Transverse colon (tissue), 4 donors: ENCODE data around the gene ARFGAP3. TPM values are rescaled to one million over a fixed set of nuclear protein-coding genes. Genes with fewer than 3 reads are reported as not detected.
"Not testable (repeated sequence)": the region's sequence is repeated elsewhere in the genome, so short reads cannot be mapped to it uniquely, and the experiment has no call there.

Experiments
- DNase-seq: peaks from one replicate; pipeline ENCODE4 v3.0.0-alpha.2; 2019
- H3K27ac ChIP-seq, 4 donors: fragments of 200-600 bp; sonication (generic); 2 replicates each; pipeline ENCODE4 v1.5.1; 2016 to 2018; ENCODE audit warnings: inconsistent platforms in 4 of 4
- H3K27me3 ChIP-seq: fragments of 200-600 bp; sonication (generic); 2 replicates; pipeline ENCODE4 v1.5.1; 2017; ENCODE audit warnings: inconsistent platforms
- H3K36me3 ChIP-seq, 4 donors: fragments of 200-600 bp; sonication (generic); 2 replicates each; pipeline ENCODE4 v1.5.1; 2017 to 2019; ENCODE audit warnings: inconsistent platforms in 4 of 4
- H3K4me1 ChIP-seq, 4 donors: fragments of 200-600 bp; sonication (generic); 2 replicates each; pipeline ENCODE4 v1.5.1; 2017 to 2020; ENCODE audit warnings: inconsistent platforms in 4 of 4
- H3K4me3 ChIP-seq, 4 donors: fragments of 200-600 bp; sonication (generic); 1 replicate in 1 of 4; 2 replicates in 3 of 4; pipeline versions ENCODE4 v1.5.1 to v1.6.1; 2017 to 2019; ENCODE audit warnings: inconsistent platforms in 4 of 4
- H3K9me3 ChIP-seq, 2 donors: fragments of 200-600 bp; sonication (generic); 2 replicates each; pipeline ENCODE4 v1.5.1; 2017 to 2019; ENCODE audit warnings: inconsistent platforms in 2 of 2
- EP300 ChIP-seq: sonication (generic); formaldehyde crosslinking; IDR thresholded peaks from one replicate; pipeline ENCODE4 v1.6.1; 2017; ENCODE audit warnings: antibody characterized with exemption, low read depth
- POLR2A ChIP-seq: fragments of 450-650 bp; IDR thresholded peaks from one replicate; pipeline ENCODE4 v1.6.1; 2016; ENCODE audit warnings: antibody characterized with exemption, mild to moderate bottlenecking, moderate library complexity
- POLR2AphosphoS5 ChIP-seq, 3 donors: sonication (generic); formaldehyde crosslinking; IDR thresholded peaks; one replicate each; pipeline ENCODE4 v1.6.1; 2016; ENCODE audit warnings: antibody characterized with exemption in 3 of 3
- WGBS, 2 donors: methylation state at CpG; one replicate each; pipeline ENCODE4 v1.1.5; 2018; ENCODE audit warnings: low coverage in 1 of 2; 5-methylcytosine and 5-hydroxymethylcytosine counted together
- in situ Hi-C, 4 donors: fragments of 200-750 bp; cut with MboI; loops; one replicate each; pipeline versions ENCODE4 v1.15.0 to v1.15.1; 2017; ENCODE audit warnings: low sequenced_read_pairs in 3 of 4, low pct_ligation_motif_present in 1 of 4, low pct_unique_long_range_greater_than_20kb in 1 of 4
- intact Hi-C: fragments of 100-400 bp; cut with DNase I; formaldehyde crosslinking; loops from one replicate; pipeline ENCODE4 v1.15.1; 2023; ENCODE audit warnings: low total_unique reads
- total RNA-seq, 4 donors: library from RNA; depleted of rRNA; stranded (reverse); fragments of >200 nt; gene quantifications; one replicate each; pipeline ENCODE4 v1.1.0, GENCODE V29; 2016
- TF ChIP-seq, protein P1 (sequence below), 5 experiments: fragments of 200-600 bp in 3 of 5; fragments of 450-650 bp in 2 of 5; sonication (generic) in 3 of 5; IDR thresholded peaks; 1 replicate in 2 of 5; 2 replicates in 3 of 5; pipeline ENCODE4 v1.5.1; 2016 to 2017; ENCODE audit warnings: antibody characterized with exemption in 5 of 5, inconsistent platforms in 3 of 5, mild to moderate bottlenecking in 2 of 5, moderate library complexity in 1 of 5

ARFGAP3 gene
- total RNA-seq, 4 donors from 2014 or later, result 24.3 to 43.5 (median 33.3) TPM

DNA sequence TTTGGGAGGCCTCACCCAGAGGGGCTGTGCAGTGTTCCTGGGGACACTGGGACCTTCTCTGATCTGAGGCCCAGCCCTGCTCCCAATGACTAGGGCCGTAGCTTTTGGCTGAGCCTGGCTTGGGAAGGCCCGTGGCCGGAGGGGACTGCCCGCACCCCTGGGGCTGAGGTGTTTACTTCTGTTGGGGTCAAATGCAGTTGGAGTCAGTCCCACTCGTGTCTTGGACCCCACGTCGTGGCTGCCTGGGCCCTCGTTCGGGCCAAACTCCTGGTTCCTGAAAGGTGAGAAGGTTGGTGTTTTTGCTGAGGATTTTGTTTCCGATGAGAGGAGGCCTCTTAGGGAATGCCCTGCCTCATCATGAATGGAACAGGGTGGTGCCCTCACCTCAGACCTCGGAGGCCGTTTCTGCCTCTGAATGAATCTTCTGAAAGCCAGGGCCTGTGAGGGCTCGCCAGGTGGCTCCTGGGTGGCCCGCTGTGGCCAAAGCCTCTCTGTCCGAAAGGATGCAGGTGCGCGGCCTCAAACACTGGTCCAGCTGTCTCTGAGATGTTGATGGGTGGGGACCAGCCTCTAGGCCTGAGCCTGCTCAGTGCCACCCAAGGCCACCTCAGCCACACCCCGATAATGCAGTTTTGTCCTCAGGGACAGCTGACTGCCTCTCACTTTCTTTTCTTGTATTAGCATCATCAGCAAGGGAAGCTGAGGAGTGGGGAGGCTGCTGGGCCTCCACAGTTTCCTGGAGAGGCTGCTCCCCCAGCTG lies 96.1 kb downstream of the ARFGAP3 start:
- intact Hi-C loops, result no loop called here
- Histone ChIP-seq H3K36me3 (no peaks in the 10 kb centered on the region), H3K9me3 (no peaks in the 10 kb centered on the region), H3K4me3 (no peak overlapping the region), H3K27me3 (no peaks in the 10 kb centered on the region), H3K27ac (no peak overlapping the region), H3K4me1 (no peaks in the 10 kb centered on the region)
- peak; percentile 20 for DNase-seq
- TF ChIP-seq EP300 (no peak), POLR2A (no peak), POLR2AphosphoS5 (IDR thresholded peaks at IDR 0.05) (no peak)
- TF ChIP-seq, protein P1, sequence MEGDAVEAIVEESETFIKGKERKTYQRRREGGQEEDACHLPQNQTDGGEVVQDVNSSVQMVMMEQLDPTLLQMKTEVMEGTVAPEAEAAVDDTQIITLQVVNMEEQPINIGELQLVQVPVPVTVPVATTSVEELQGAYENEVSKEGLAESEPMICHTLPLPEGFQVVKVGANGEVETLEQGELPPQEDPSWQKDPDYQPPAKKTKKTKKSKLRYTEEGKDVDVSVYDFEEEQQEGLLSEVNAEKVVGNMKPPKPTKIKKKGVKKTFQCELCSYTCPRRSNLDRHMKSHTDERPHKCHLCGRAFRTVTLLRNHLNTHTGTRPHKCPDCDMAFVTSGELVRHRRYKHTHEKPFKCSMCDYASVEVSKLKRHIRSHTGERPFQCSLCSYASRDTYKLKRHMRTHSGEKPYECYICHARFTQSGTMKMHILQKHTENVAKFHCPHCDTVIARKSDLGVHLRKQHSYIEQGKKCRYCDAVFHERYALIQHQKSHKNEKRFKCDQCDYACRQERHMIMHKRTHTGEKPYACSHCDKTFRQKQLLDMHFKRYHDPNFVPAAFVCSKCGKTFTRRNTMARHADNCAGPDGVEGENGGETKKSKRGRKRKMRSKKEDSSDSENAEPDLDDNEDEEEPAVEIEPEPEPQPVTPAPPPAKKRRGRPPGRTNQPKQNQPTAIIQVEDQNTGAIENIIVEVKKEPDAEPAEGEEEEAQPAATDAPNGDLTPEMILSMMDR (IDR thresholded peaks at IDR 0.05), result no peak
- in situ Hi-C loops, result no loop called here
- WGBS, 2 donors, result 82% methylated on average over 16 of the region's 18 CpGs; no CpG with 5 or more reads in 1 of the 2 donors

DNA sequence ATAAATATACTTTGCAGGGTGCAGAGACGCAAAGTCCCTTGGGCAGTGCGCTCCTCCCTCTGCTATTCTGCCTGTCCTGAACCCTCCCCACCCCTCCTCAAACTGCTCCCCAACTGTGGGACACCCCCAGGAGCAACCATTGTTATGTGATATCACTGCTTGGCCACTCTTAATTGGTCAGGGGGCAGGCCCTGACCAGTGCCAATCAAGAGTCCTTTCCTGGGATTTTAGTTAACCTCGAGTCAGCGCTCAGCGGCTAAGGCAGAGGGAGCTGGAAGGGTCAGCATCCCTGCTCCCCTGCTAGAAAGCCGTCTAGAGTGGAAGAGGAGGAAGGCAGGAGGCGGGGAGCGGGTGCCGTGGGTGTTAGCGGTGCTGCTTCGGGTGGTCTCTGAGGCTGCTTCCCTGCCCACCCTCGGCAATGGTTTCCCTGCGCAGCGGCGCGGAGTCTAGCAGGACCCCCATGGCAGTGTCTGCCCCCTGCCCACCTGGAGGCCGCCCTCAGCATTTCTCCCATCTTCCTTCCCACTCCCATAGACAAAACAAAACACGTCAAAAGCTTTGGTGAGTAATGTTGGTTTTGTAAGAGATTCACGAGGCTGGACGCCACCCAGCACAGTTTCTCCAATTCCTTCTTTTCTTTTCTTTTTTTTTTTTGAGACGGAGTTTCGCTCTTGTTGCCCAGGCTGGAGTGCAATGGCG lies 98.0 kb downstream of the ARFGAP3 start:
- 89 to 91% methylated on average over 3 to 23 of the region's 23 CpGs for WGBS, 2 donors
- DNase-seq, result no peak
- no peak overlapping the region for H3K27ac ChIP-seq
- no peaks in the 10 kb centered on the region for H3K27me3 ChIP-seq
- H3K4me1 ChIP-seq, result no peaks in the 10 kb centered on the region
- TF ChIP-seq POLR2AphosphoS5 (IDR thresholded peaks at IDR 0.05), result no peak
- TF ChIP-seq EP300, result no peak
- TF ChIP-seq, protein P1 (IDR thresholded peaks at IDR 0.05), result no peak
- TF ChIP-seq POLR2A, result no peak
- intact Hi-C loops, result no loop called here
- in situ Hi-C loops, result no loop called here
- no peaks in the 10 kb centered on the region for H3K9me3 ChIP-seq
- H3K36me3 ChIP-seq, result no peaks in the 10 kb centered on the region
- H3K4me3 ChIP-seq, result no peak overlapping the region

GRCh38 chr22:42755553-42755952 lies 101.5 kb downstream of the ARFGAP3 start:
- H3K9me3 ChIP-seq, H3K4me1 ChIP-seq, H3K36me3 ChIP-seq, H3K27me3 ChIP-seq, intact Hi-C loops, DNase-seq, H3K4me3 ChIP-seq, in situ Hi-C loops: not testable (repeated sequence)
- WGBS, 2 donors, result 68 to 72% methylated on average over 3 to 5 of the region's 5 CpGs
- H3K27ac ChIP-seq, result peak overlapping the region in 1 of 4 donors; percentile 14

- WGBS, 2 donors, result 80 to 86% methylated on average over 4 to 16 of the region's 16 CpGs
- DNase-seq, intact Hi-C loops, H3K4me3 ChIP-seq, H3K27me3 ChIP-seq, H3K36me3 ChIP-seq, H3K4me1 ChIP-seq, H3K9me3 ChIP-seq, in situ Hi-C loops: not testable (repeated sequence)
- peak overlapping the region in 1 of 4 donors; percentile 24 for H3K27ac ChIP-seq
Observed at GRCh38 chr22:42755121-42755520, 102.0 kb downstream of the ARFGAP3 start.

DNA sequence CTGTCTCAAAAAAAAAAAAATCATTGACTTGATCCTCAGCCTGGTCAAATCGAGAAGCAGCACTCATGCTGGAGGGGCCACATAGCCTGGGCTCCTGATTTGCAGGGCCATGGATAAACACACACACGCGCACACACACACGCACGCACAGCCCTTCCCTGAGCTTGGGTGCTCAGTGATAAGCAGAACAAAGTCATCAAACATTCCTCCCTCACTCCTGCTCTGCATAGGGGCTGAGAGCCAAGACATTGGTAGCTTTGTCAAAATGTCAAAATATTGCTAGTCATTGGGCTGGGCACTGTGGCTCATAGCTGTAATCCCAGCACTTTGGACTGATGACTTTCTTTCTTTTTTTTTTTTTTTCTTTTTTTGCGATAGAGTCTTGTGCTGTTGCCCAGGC lies 102.4 kb downstream of the ARFGAP3 start:
- in situ Hi-C loops (no loop called here), intact Hi-C loops (no loop called here)
- TF ChIP-seq POLR2AphosphoS5 (IDR thresholded peaks at IDR 0.05), result no peak
- TF ChIP-seq, protein P1 (IDR thresholded peaks at IDR 0.05), result no peak
- no peak for TF ChIP-seq POLR2A
- TF ChIP-seq EP300, result no peak
- Histone ChIP-seq H3K4me3 (no peak overlapping the region), H3K9me3 (no peaks in the 10 kb centered on the region), H3K27me3 (no peaks in the 10 kb centered on the region), H3K4me1 (no peaks in the 10 kb centered on the region), H3K27ac (peak overlapping the region in 1 of 4 donors; percentile 16), H3K36me3 (no peaks in the 10 kb centered on the region)
- WGBS, 2 donors, result 14 to 42% methylated on average over 1 to 6 of the region's 6 CpGs
- DNase-seq, result no peak
